HFFc6 (cell line): ENCODE measurements around the gene KHDC3L. TPM values are rescaled to one million over a fixed set of nuclear protein-coding genes. Genes with fewer than 3 reads are reported as not detected.

Experiments
- DNase-seq: peaks from one replicate; pipeline ENCODE4 v3.0.0-alpha.2; 2018
- H3K27ac Mint-ChIP-seq: 2 replicates; pipeline ENCODE4 v1.8.0; 2020; ENCODE audit warnings: mild to moderate bottlenecking, mixed read lengths
- H3K27me3 Mint-ChIP-seq: 2 replicates; pipeline ENCODE4 v1.8.0; 2021; ENCODE audit warnings: mild to moderate bottlenecking, moderate library complexity, mixed read lengths; ENCODE audit not compliant: insufficient read depth
- H3K36me3 Mint-ChIP-seq: 2 replicates; pipeline ENCODE4 v1.8.0; 2021; ENCODE audit warnings: low read depth, mixed read lengths
- H3K4me1 Mint-ChIP-seq: 2 replicates; pipeline ENCODE4 v1.8.0; 2020; ENCODE audit warnings: low read depth, mixed read lengths
- H3K4me3 Mint-ChIP-seq: 2 replicates; pipeline ENCODE4 v1.8.0; 2020; ENCODE audit warnings: mild to moderate bottlenecking, moderate library complexity, mixed read lengths
- H3K9me3 Mint-ChIP-seq: 2 replicates; pipeline ENCODE4 v1.8.0; 2020; ENCODE audit warnings: mild to moderate bottlenecking, mixed read lengths
- CTCF ChIP-seq: fragments of 200-600 bp; sonication (generic); IDR thresholded peaks from 2 replicates; pipeline ENCODE4 v1.5.0; 2021; ENCODE audit warnings: antibody characterized with exemption, mild to moderate bottlenecking
- total RNA-seq, 6 experiments: library from RNA; stranded (reverse); fragmentation: NEBNext Ultra II Directional; extraction: Animal tissue kit (Norgen Biotek cat#: 25700); gene quantifications; 2 replicates in 1 of 6; 3 replicates in 5 of 6; pipeline ENCODE4 v1.2.3, GENCODE V29; 2021

The KHDC3L gene
- total RNA-seq, 6 experiments from 2014 or later: not detected

GRCh38 chr6:73364121-73364520, 1.7 kb downstream of the KHDC3L start:
- Mint-ChIP-seq H3K4me1 (no peaks in the 10 kb centered on the region), H3K4me3 (no peak overlapping the region), H3K27me3 (peaks cover 2% of the 10 kb centered on the region), H3K27ac (no peak overlapping the region), H3K36me3 (no peaks in the 10 kb centered on the region), H3K9me3 (no peaks in the 10 kb centered on the region)
- no peak for TF ChIP-seq CTCF
- DNase-seq: no peak

- no peak for TF ChIP-seq CTCF
- no peaks in the 10 kb centered on the region for H3K36me3 Mint-ChIP-seq
- H3K4me1 Mint-ChIP-seq: no peaks in the 10 kb centered on the region
- H3K27ac Mint-ChIP-seq: no peak overlapping the region
- DNase-seq: no peak
- H3K4me3 Mint-ChIP-seq: no peak overlapping the region
- H3K27me3 Mint-ChIP-seq: peaks cover 6% of the 10 kb centered on the region
- no peaks in the 10 kb centered on the region for H3K9me3 Mint-ChIP-seq
Observed at GRCh38 chr6:73364549-73364948, 2.1 kb downstream of the KHDC3L start.

- Mint-ChIP-seq H3K27ac (no peak overlapping the region), H3K4me3 (no peak overlapping the region), H3K36me3 (no peaks in the 10 kb centered on the region), H3K4me1 (no peaks in the 10 kb centered on the region), H3K9me3 (no peaks in the 10 kb centered on the region), H3K27me3 (peaks cover 7% of the 10 kb centered on the region)
- TF ChIP-seq CTCF: no peak
- no peak for DNase-seq
Observed at GRCh38 chr6:73367761-73368355, 5.4 kb downstream of the KHDC3L start.

- Mint-ChIP-seq H3K36me3 (no peaks in the 10 kb centered on the region), H3K27ac (no peak overlapping the region), H3K4me3 (no peak overlapping the region), H3K4me1 (no peaks in the 10 kb centered on the region), H3K27me3 (peaks cover 7% of the 10 kb centered on the region), H3K9me3 (no peaks in the 10 kb centered on the region)
- TF ChIP-seq CTCF: no peak
- DNase-seq: no peak
Observed at GRCh38 chr6:73368675-73369074, 6.2 kb downstream of the KHDC3L start.

GRCh38 chr6:73369157-73369556, 6.7 kb downstream of the KHDC3L start:
- no peak for DNase-seq
- Mint-ChIP-seq H3K27ac (no peak overlapping the region), H3K9me3 (no peaks in the 10 kb centered on the region), H3K27me3 (peaks cover 7% of the 10 kb centered on the region), H3K36me3 (no peaks in the 10 kb centered on the region), H3K4me3 (no peak overlapping the region), H3K4me1 (no peaks in the 10 kb centered on the region)
- TF ChIP-seq CTCF: no peak

- Mint-ChIP-seq H3K36me3 (no peaks in the 10 kb centered on the region), H3K4me1 (no peaks in the 10 kb centered on the region), H3K27me3 (peaks cover 7% of the 10 kb centered on the region), H3K4me3 (no peak within 1 kb of the TSS), H3K27ac (no peak within 1 kb of the TSS), H3K9me3 (no peaks in the 10 kb centered on the region)
- no peak for TF ChIP-seq CTCF
- DNase-seq: no peak
Observed at GRCh38 chr6:73369563-73369962, 7.1 kb downstream of the KHDC3L start, which contains the start of gene OOEP. Gene OOEP (minus strand): TSS chr6:73369897. CDS start chr6:73369792, 105 bp downstream.
